Measurements from ENCODE around the gene NR2F2.
A peak's percentile ranks its signal among the peaks of the same experiment; 100 is the strongest.

NR2F2 gene

DNA sequence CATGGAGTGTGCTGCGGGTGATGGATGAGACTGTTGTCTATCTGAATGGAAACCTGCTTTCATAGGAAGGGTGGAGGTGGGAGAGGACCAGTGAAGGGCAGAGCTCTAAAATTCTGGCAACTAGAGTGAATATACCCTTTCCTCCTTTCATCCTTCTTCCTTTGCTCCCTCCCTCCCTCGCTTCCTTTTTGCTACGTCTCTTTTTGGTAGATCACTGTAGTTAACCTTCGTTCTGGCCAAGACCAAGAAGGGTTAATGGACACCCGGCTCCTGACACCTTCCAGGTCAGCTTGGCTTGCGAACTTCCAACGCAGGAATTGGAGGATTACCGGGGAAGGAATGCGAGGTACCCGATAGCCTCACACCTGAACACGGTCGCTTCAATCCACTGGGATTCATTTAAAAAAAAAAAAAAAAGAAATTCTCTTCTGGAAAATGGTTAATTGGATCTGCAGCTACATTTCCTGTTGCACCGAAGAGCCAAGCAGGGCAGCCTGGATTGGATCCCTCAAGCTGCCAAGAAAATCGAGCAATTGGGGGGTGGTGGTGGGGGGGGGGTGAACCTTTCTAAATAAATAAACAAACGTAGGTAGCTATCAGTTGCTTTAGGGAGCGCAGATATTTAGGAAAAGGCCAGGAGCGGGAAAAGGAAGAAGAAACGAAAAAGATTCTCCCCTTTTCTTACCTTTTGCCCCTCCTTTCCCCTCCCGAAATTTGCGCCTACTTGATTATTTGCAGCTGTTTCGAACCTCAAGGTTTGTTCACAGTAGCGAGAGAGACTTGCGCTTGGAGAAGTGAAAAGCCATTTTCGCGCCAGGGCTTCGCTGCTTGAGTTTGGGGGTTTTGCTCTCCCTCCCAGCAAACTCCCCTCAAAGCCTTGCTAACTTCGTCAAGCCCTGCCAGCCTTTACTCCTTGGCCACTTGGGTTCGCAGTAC, 9.5 kb upstream of the NR2F2 start:
- no peak for DNase-seq

DNA sequence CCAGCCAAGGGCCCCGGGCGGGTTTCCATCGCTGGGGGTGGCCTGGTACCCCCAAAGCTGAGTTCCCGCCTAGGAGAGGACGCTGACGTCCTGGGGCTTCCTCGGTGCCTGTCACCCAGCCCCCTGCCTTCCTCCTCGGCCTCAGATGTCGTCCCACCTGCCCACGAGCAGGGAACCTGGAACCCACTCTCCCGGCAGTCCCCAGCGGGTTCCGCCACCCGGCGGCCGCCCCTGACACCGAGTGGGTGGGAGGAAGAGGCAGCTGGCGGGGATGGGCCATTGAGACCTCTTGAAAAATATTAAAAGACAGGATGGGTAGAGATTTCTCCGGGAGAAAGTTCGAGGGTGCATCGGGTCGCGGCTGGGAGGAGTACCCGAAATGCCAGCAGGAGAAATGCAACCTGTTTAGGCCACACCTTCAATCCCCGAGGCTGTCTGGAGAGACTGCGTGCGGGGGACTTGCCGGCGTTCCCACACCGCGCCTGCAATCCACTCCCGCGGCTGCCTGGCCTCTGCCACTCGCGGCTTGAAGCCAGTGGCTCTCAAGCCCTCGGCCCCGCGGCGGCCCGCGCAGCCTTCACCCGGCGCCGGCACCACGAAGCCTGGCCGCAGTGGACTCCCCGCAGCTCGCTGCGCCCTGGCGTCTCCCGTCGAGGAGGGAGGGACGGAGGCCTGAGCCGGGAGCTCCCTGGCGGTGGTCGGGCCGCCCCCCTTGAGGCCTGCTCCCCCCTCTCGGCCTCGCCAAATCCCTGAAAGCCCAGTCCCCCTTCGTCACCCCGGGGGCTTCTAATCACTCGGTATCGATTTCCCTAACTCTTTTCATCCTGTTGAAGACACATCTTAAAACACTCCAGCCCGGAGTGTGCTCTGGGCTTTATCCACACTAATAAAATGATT, 8.6 kb upstream of the NR2F2 start:
- no peak for DNase-seq

GRCh38 chr15:96322536-96323318, 7.8 kb upstream of the NR2F2 start:
- DNase-seq: no peak

DNA sequence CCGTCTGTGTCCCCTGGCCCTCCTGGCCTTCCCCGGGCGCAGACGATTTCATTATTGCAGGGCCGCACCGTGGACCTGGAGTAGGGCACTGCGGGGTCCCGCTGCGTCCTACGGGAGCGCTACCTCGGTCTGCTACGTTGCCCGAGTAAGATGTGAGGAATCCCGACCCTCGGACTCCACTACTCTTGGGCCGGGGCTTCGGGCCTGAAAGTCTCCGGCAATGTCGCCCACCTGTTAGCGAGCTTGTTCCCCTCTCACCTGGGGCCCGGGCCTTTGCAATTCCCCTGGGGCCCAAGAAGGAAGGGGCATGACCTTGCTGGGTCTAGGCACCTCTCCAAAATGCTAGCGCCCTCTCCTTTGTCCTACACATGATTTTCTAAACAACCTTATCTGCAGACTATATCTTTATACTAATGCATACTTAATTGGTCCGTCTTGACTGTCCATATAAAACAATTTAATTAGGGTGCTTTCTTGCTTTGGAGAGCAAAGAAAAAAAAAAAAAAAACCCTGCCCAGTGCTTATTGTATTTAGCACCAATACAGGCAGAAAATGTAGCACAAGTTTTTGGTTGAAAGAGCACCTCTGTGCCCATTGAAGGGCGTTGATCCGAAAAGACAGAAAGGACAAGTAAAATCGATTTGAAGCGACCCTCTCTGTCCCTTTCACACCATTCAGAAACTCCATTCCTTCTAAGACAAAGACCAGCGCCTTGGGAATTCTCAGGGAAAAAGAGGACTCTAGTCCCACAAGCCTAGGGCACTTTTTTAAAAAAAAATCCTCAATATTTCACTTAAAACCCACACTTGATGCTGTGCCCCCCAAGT, 7.0 kb upstream of the NR2F2 start:
- DNase-seq: no peak

- DNase-seq: no peak
These were observed 6.2 kb upstream of the NR2F2 start for GRCh38 chr15:96324192-96324895.

DNA sequence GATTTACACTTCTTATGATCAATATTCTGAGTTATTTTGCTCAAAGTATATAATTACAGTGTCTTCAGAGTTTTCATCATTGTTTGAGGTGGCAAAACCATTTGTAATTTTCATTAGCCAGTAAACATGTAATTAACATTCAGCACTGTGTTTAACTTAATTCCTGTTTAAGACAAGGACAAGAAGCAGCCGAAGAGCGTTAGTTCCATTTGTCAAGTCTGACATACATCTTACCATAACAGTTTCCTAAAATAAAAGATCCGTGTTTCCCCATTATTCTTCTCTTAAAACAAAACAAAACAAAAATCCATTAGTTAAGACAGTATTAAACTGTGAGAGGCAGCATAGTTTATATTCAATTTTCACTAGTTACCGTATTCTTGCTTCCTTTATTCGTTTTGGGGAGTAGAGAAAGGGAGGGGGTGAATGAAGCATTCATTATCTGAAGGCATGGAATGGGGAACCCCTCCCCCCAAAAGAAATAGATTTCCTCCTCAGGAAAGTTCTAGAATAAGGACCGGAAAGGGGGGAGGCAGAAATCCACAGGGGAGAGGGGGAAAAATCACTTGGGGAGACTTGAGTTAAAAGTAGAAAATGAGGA, 5.5 kb upstream of the NR2F2 start:
- DNase-seq: no peak

DNA sequence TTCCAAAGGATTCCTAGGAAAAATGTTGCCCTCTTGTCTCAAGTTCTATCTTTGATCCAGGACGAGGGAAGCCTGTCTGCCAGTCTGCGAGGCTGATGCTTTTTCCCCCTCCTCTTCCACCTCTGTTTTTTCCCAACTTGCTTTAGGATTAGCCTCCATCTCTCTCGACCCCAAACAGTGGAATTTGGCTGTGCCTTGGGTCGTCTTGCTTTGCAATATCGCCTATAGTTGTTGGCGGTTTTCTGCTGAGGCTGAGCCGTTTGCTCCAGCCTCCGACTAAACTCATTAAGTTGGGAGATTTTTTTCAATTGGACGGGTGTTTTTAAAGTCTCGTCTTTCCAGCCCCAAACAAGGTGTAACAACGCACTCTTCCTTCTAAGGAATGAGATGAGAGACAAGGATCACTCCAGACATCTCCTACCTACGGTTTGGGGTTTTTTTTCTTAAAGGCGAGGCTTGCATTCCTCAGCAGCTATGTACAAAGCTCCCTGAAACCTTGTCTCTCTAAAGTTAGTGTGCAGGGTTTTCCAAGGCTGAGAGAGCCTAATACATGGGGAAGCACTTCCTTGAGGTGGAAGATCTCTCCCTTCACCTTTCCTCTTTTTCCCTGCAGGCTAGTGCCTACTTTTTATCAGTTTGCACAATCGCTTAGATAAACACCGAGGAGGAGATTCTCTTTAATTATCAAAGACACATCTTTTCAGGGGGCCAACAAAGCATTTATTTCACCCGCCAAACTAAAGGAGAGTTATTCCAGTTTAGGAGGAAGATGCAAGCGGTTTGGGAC, 4.8 kb upstream of the NR2F2 start:
- DNase-seq: no peak

DNA sequence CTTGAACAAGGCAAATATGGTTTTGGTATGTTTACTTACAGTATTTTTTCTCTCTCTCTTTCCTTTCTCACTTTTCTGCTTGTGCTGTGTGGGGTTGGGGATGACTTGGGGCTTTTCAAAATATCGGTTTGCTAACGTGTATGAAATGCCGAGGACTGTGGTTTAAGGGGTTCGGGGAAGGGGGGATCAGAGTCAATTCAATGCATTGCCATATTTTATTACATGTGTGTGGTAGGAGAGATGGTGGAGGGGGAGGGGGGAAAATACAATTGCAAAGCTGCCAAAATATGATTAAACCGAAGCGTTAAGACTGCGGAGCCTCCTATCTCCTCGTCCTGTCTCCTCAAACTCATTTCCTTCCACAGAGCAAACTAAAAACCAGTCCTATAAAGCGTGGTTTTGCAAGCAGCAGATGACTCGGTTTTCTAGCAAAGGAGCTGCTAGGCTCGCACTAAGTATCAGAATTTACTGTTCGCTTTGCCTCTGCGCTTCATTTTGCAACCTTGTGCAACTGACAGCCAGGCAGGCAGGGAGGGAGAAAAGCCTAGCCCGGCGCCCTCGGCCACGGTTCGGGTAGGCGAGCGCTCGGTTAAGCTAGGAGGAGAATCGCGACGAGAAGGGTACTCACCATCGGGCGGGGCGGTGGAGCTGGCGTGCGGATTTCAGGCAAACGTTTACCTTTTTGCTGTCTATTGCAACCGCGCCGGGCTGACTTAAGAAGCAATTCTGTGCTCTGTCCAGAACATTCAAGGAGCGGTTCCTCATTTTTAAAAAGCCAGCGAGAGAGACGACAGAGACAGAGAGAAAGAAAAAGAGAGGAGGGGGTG, 4.0 kb upstream of the NR2F2 start:
- DNase-seq: no peak

GRCh38 chr15:96327155-96327741, 3.3 kb upstream of the NR2F2 start:
- peak; percentile 57 for DNase-seq

DNA sequence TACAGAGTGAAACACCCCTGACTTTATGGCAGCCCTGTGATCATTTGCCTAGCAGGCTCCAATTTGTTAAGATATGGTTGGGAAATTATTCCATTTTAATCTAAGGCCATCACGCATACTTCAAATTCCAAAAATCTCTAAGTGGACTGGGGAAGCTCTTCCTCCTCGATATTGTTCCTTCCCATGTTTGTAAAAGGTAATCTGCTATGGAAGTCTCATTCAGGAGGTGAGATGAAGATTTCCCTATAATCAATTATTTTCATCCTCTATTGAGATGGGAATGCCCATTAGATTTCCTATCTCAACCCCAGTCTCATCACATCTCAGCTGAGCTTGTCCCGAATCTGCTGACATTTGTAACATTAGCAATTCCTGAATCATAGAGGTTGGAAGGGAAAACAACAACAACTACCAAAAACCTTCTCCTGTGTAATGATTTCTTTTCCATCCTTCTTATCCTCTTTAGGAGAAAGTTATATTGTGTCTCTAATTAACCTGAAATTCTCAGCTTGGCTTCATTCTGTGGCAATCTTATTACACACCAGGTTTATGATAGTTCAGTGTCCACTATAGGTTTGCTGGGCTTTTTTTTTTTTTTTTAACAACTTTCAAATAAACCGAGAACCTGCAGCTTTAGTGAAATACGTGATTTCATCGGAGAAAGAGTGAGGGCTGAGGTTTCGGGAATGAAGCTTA, 2.2 kb upstream of the NR2F2 start:
- DNase-seq: no peak

GRCh38 chr15:96328877-96329195, 1.7 kb upstream of the NR2F2 start:
- no peak for DNase-seq

DNA sequence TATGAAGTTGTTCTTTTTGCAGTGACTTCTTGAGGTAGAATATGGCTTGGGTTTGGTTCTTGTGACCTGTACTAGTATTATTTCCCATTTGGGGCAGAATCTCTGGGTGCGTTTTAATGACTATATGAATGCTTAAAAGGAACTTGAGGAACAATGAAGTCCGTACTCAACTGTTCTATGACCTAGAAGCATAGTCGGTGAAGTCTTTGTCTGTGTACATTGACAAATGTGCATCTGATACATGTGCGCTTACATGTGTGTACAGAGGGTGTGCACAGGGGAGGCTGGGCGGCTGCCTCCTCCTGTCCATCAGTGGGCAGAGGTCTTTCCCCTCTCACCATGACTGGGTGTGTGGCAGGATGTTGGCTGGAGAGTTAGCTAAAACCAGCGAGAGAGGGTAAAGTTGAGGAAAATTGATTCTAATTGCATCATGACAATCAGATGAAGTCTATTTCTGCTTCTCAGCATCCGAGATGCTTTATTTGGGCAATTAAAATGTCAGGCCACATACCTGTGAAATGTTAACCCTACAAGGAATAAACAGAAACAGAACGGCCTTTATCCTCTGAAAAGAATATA, 1.0 kb upstream of the NR2F2 start:
- no peak for DNase-seq

- peak; percentile 39 for DNase-seq
These were observed 443 bp upstream of the NR2F2 start for GRCh38 chr15:96330064-96330449.

DNA sequence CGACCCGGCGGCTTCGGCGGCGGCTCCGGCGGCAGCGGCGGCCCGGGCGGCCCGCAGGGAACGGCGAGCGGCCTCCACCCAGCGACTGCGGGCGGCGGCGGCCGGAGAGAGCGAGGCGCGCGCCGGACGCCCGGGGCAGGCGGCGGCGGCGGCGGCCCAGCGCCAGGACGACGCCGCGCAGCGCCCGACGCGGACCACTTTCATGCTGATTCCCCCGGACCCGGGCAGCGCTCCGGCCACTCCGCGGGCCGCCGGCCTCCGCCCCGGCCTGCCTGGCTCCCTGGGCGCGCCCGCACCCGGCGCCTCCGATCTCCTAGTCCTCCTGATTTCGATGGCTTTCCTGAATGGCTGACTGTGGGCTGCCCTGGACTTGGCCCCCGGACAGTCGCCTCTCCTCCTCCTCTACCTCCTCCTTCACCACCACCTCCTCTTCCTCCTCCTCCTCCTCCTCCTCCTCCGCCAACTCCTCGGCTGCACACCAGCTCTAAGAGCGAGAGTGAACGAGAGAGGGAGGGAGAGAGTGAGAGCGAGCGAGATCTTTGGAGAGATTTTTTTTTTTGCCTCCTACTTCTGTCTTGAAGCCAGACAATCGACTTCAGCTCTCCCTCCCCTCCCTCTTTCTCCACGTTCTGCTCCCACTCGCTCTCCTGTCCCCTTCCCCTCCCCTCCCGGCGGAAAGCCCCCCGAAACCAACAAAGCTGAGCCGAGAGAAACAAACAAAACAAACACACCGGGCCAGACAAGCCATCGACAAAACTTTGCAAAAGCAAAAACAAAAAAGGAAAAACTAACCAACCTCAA, 844 bp downstream of the NR2F2 start:
- no peak for DNase-seq

- DNase-seq: peak; percentile 37
These were observed 1.6 kb downstream of the NR2F2 start for GRCh38 chr15:96331945-96332636.

DNA sequence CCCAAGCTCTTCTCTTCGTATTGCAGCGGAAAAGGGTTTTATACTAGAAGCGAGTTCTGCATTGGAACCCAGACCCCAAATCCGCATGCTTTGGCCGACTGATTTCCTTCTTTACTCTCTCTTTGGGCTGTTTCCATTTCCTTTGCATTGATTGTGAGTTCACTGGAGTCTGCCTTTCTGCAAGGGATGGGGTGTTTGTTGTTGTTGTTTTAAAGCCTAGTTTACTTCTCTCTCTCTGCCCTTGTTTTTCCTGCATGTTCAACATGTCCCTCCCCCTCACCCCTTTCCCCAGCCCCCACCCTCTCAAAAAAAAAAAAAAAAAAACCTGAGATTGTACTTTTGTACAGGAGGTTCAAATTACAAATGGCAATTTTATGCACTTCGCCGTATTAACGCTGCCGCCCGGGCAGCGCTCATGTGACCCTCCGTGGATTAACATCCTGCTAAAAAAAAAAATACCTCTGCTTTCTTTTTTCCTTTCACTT, 2.2 kb downstream of the NR2F2 start:
- no peak for DNase-seq

Measured in NCI-H1092 treated with DMSO at 0.1 percent for 48 hours (cell line).